A549 (cell line): ENCODE results near the gene NCOA1.

Experiments
- MYC ChIP-seq: IDR thresholded peaks from 2 replicates; pipeline ENCODE4 v1.6.1; 2012; ENCODE audit warnings: mild to moderate bottlenecking, inconsistent platforms, low read length, improper control_type of control experiment, borderline replicate concordance
- POLR2A ChIP-seq: IDR thresholded peaks from 2 replicates; pipeline ENCODE4 v1.6.1; 2012; ENCODE audit warnings: mild to moderate bottlenecking, low read length

- TF ChIP-seq MYC = no peak
- TF ChIP-seq POLR2A = no peak
Measured at GRCh38 chr2:24463271-24463670, 27.8 kb upstream of the NCOA1 start.
